Measurements from ENCODE around the gene ZNF37A.

GRCh38 chr10:38159004-38159403, 64.9 kb downstream of the ZNF37A start:
- TF ChIP-seq, protein P1, sequence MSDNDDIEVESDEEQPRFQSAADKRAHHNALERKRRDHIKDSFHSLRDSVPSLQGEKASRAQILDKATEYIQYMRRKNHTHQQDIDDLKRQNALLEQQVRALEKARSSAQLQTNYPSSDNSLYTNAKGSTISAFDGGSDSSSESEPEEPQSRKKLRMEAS (IDR thresholded peaks at IDR 0.05), result no peak
- no peak for TF ChIP-seq POLR2A (IDR thresholded peaks at IDR 0.05; ENCODE audit: borderline replicate concordance, extremely low read depth, insufficient read depth, insufficient read length)
- TF ChIP-seq YY1 (IDR thresholded peaks at IDR 0.05; ENCODE audit: extremely low read depth, insufficient replicate concordance, low read depth, low read length), result no peak
- TF ChIP-seq, protein P2, sequence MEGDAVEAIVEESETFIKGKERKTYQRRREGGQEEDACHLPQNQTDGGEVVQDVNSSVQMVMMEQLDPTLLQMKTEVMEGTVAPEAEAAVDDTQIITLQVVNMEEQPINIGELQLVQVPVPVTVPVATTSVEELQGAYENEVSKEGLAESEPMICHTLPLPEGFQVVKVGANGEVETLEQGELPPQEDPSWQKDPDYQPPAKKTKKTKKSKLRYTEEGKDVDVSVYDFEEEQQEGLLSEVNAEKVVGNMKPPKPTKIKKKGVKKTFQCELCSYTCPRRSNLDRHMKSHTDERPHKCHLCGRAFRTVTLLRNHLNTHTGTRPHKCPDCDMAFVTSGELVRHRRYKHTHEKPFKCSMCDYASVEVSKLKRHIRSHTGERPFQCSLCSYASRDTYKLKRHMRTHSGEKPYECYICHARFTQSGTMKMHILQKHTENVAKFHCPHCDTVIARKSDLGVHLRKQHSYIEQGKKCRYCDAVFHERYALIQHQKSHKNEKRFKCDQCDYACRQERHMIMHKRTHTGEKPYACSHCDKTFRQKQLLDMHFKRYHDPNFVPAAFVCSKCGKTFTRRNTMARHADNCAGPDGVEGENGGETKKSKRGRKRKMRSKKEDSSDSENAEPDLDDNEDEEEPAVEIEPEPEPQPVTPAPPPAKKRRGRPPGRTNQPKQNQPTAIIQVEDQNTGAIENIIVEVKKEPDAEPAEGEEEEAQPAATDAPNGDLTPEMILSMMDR (IDR thresholded peaks at IDR 0.05 in 2 of 3, conservative IDR thresholded peaks at IDR 0.05 in 1 of 3; ENCODE audit: borderline replicate concordance in 1 of 3, insufficient read depth in 1 of 3, low read depth in 2 of 3, low read length in 2 of 3), result no peak
- TF ChIP-seq SP1 (IDR thresholded peaks at IDR 0.05; ENCODE audit: low read depth), result no peak
